GM18861 (cell line): Measurements from ENCODE around the gene ARMC8.
"Not testable (repeated sequence)": the region's sequence is repeated elsewhere in the genome, so short reads cannot be mapped to it uniquely, and the experiment has no call there.

Experiments
- ATAC-seq: cut with Tn5 transposase; IDR thresholded peaks from one replicate; pipeline ENCODE4 v1.9.1; 2021; ENCODE audit not compliant: unreplicated experiment

The ARMC8 gene, protein sequence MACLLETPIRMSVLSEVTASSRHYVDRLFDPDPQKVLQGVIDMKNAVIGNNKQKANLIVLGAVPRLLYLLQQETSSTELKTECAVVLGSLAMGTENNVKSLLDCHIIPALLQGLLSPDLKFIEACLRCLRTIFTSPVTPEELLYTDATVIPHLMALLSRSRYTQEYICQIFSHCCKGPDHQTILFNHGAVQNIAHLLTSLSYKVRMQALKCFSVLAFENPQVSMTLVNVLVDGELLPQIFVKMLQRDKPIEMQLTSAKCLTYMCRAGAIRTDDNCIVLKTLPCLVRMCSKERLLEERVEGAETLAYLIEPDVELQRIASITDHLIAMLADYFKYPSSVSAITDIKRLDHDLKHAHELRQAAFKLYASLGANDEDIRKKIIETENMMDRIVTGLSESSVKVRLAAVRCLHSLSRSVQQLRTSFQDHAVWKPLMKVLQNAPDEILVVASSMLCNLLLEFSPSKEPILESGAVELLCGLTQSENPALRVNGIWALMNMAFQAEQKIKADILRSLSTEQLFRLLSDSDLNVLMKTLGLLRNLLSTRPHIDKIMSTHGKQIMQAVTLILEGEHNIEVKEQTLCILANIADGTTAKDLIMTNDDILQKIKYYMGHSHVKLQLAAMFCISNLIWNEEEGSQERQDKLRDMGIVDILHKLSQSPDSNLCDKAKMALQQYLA

DNA sequence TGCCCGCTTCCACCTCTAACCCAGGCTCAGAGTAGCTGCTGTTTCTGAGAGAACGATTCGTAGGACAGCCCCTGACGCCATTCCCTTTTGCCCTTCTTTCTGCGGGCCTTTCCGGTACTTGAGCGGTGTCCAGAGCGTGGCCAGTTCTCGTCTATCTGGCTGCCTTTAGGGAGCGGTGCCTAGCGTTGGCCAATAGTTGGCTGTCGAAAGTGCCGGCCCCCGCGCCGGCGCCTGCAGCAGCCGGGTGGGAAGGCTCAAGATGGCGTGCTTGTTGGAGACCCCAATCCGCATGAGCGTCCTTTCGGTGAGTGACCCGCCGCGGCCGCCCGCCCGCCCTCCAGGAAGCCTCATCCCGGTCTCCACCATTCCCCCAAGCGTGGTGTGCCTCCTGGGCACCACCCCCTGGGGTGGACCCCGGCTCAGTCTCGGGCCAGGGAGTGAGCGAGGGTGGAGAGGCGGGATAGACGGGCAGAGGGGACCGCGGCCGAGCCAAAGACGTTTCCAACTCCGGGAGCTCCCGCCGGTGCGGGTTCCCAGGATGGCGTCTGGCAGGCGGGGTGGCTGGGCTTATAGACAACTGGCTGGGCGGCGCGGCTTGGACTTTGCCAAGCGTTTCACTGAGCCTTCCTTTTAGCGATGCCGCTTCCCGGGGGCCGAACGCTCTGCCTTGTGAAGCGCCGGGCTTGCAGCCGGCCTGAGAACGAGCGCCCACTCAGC, at the start of gene ARMC8:
Gene ARMC8 (plus strand): TSS at position 6 of the 717 bp plus-strand sequence. CDS start 254 bp downstream, at position 260.
- ATAC-seq, result peak; percentile 36

DNA sequence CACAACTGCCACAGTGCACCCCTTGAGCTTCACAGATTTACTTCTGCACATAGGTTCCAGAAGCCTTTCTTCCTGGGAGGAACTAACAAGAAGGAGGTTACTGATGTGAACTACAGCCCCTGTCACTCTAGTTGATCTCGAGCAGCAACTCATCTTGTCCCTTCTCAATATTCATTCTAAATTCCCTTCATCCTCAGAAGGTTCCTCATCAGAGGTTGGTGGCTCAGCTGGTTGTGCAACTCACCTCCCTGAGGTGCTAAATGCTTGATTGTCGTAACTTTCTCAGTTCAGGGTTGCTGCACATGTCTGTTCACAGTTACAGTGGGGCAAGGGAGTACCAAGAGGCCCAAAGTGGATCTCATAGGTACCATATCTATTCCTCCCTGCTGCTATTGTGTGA, 49.2 kb upstream of the ARMC8 start:
- ATAC-seq, result no peak

GRCh38 chr3:138139691-138140090, 47.4 kb upstream of the ARMC8 start:
- no peak for ATAC-seq

DNA sequence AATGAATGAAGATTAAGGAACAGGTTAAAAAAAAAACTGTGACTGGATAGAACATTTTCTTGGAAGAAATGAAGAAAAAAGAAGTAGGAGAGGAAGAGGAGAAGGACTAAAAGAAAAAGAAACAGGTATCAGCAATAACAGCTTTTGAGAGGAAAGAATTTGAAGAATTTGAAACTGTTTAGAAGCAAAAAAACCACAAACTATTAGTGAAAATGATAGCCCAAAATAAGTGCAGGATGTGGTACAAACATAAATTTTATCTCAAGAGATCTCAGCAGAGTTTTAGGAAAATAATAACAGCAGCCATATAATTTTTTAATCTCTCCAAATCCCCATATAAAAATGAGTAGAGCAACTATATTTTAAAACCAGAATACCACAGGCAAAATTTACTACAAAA, 46.2 kb upstream of the ARMC8 start:
- ATAC-seq, result no peak

DNA sequence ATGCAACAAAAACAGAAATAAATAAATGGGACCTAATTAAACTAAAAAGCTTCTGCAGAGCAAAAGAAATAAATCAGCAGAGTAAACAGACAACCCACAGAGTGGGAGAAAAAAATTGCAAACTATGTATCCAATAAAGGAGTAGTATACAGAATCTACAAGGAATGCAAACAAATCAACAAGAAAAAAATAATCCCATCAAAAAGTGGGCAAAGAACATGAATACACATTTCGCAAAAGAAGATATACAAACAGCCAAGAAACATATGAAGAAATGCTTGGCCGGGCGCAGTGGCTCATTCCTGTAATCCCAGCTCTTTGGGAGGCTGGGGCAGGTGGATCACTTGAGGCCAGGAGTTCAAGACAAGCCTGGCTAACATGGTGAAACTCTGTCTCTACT, 44.9 kb upstream of the ARMC8 start:
- not testable (repeated sequence) for ATAC-seq

DNA sequence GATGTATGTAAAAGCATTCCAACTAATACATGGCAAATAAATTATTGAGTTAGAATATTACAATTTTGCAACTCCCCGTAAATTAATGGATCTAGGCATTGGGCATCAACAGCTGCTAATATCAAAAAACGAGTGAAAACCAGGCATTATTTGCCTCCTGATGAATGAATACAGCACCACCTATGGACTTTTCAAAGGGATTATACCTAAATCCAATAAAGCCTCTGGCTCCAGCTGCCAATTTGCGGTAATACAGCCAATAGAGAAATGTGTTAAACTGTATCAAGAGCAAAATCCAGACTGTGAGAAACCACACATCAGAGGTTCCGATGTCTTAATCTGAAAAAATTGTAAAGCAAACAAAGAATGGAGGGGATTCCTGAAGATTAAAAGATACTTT, 38.6 kb upstream of the ARMC8 start:
- ATAC-seq, result no peak

DNA sequence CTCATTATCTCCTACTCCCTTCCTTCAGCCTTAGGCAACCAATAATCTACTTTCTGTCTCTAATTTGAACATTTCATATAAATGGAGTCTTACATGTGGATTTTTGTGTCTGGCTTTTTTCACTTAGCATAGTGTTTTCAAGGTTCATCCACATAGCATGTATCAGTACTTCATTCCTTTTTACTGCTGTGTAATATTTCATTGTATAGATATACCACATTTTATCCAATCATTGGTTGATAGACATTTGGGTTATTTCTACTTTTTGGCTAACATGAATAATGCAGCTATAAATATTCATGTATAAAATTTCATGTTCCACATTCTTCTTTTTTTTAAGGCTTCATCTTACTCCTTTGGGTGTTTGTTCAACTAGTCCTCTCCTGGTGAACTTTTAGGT, 32.6 kb upstream of the ARMC8 start:
- no peak for ATAC-seq

- ATAC-seq, result no peak
Measured at GRCh38 chr3:138157743-138158142, 29.4 kb upstream of the ARMC8 start.

GRCh38 chr3:138165061-138165460, 22.0 kb upstream of the ARMC8 start:
- ATAC-seq, result no peak

DNA sequence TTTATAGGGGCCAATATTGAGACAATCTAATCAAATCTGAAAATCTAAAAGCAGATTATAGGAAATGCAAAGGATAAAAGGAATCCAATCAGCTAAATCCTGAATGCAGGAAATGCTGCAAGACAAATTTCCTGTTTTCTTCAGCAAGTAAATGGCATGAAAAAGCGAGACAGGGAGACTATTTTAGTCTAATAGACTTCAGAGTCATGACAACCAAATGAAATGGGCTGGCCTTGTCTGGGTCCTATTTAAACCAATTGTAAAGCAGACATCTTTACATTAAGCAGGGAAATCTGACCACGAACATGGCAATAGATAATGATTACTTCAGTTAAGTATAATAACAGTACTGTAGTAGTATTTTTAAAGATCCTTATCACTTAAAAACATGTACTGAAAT, 14.5 kb upstream of the ARMC8 start:
- no peak for ATAC-seq

DNA sequence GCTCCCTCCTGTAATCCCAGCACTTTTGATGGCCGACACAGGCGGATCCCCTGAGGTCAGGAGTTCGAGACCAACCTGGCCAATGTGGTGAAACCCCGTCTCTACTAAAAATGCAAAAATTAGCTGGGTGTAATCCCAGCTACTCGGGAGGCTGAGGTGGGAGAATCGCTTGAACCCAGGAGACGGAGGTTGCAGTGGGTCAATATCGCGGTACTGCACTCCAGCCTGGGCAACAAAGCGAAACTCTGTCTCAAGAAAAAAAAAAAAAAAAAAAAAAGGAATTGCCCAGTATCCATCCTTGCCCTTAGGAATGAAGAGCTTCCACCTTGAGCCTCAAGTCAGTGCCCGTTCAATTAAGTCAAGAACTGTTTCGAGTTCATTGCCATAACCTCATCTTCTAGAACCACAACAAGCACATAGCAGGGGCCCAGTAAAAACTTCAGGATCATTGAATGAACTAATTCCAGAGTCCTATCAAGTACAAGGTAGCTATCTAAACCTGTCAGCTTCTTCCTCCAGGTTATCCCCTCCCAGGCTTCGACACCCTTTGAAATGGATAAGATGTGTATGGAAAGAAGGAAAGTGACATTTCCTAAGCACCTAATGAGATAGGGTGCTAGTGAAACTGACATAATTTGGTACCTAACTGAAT, 13.2 kb upstream of the ARMC8 start:
- ATAC-seq, result no peak

- peak; percentile 77 for ATAC-seq
Measured at GRCh38 chr3:138174421-138175131, 12.5 kb upstream of the ARMC8 start, which contains the start of gene DBR1. TSS of gene DBR1 (minus strand) at chr3:138174921. CDS start at chr3:138174795, 126 bp downstream.

DNA sequence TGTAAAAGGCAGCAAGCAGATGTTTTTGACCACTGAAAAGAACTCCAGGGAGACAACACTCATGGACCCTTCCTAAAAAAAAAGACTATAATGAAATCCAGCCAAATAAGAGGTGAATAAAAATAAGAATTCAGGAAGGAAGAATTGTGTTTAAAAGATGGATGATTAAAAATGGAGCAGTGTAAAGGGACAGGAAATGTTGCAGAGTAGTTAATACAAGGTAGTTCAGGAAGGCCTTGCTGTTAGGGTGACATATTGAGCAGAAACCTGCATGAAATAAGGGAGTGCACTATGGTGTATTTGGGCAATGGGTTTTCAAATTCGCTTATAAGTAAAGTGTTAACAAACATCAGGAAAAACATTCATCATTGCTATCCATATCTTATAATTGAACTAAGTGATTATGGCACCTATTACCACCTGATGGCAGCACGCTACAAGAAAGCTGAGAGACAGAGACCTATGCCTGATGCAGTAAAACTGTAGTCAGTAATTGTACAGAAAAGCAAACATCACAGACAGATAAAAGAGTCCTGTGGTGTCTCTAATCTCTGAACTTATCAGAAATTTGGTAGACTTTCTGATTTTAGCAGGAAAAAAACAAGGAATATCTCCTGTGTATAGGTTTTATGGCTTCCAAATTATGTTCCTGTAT, 6.6 kb upstream of the ARMC8 start:
- ATAC-seq, result peak; percentile 79

GRCh38 chr3:138184994-138185393, 2.1 kb upstream of the ARMC8 start:
- ATAC-seq, result no peak

GRCh38 chr3:138186221-138186620, 880 bp upstream of the ARMC8 start:
- ATAC-seq, result no peak

- peak; percentile 90 for ATAC-seq
Measured at GRCh38 chr3:138186803-138187295, 252 bp upstream of the ARMC8 start.

- ATAC-seq, result peak; percentile 17
Measured at GRCh38 chr3:138188013-138188730, 1.1 kb downstream of the ARMC8 start.

DNA sequence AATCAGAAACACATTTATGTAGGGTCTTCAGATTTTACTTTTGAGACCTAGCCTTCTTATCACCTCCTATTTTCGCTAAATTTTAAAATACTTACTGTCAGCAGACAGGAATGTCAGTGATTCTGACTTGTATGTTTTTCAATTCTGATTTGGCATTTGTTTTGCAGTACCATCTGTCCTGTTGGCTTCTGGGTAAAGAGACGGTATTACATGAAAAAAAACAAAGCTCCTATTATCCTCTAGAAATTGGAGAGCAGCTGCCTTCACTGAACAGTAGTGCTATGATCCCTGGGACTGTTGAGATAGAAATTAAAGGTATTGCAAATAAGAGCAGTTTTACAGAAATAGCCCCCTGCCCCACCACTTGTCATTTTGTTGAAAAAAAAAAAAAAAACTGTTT, 8.4 kb downstream of the ARMC8 start:
- no peak for ATAC-seq

GRCh38 chr3:138196023-138196422, 8.9 kb downstream of the ARMC8 start:
- ATAC-seq, result no peak
